ENCODE results near the gene LYL1. TPM values are rescaled to one million over a fixed set of nuclear protein-coding genes. Genes with fewer than 3 reads are reported as not detected.

LYL1 gene
- total and polyA plus RNA-seq, 2 of the 13 experiments (the other 11 are each of a cell fraction or from before 2014, with no cell fraction given), result 0.75 to 0.92 TPM

- Histone ChIP-seq H2AFZ (ENCODE audit: low read length) (no peak overlapping the region), H3K9me3 (ENCODE audit: low read length) (no peaks in the 10 kb centered on the region), H4K20me1 (ENCODE audit: insufficient read depth, low read length) (no peaks in the 10 kb centered on the region; the same call in 1 of the 2 replicates), H3K79me2 (ENCODE audit: insufficient read depth, low read length) (no peaks in the 10 kb centered on the region), H3K4me3 (replicated peaks in 1 of 3; ENCODE audit: insufficient read depth in 1 of 3, low read depth in 2 of 3, low read length in 3 of 3) (no peak overlapping the region), H3K4me1 (ENCODE audit: insufficient read depth, low read length) (peaks cover 50% of the 10 kb centered on the region), H3K27ac (ENCODE audit: extremely low read length, insufficient read depth, low read length) (no peak overlapping the region), H3K36me3 (replicated peaks in 1 of 2; ENCODE audit: control insufficient read depth in 1 of 2, insufficient read depth in 2 of 2, low read length in 2 of 2) (peaks cover 3% of the 10 kb centered on the region in 2 experiments; a peak in 3 of 5 replicates), H3K27me3 (ENCODE audit: control insufficient read depth in 1 of 2, insufficient read depth in 2 of 2, low read length in 2 of 2) (no peaks in the 10 kb centered on the region), H3K9ac (ENCODE audit: insufficient read depth, low read depth, low read length) (no peak overlapping the region), H3K4me2 (ENCODE audit: low read depth, low read length) (no peak overlapping the region)
- DNase-seq (ENCODE audit: low spot score), result no peak
- in situ Hi-C loops (cut with HindIII; ENCODE audit: extremely low pct_ligation_motif_present, low pct_unique_long_range_greater_than_20kb) (loop anchor here (5.0 kb wide), 2 partner anchors 60 to 115 kb away; no protein-coding TSS in a partner anchor), intact Hi-C loops (cut with micrococcal nuclease; ENCODE audit: unreplicated experiment) (no loop called here)
- ChIA-PET CTCF (ENCODE audit: low intra/inter-chr PET ratio, low total read pairs) (no interaction called here), POLR2A (interaction anchor here (0.7 kb wide), 1 partner anchor 106 kb away, joined by 3 read pairs; no protein-coding TSS in a partner anchor)
- no peak for ATAC-seq
- 97% methylated on average over 2 of the region's 2 CpGs for WGBS (ENCODE audit: low lambda C conversion rate)
- FAIRE-seq, result no peak
- no peak for TF ChIP-seq ZNF670 (CRISPR knock-in tag; IDR thresholded peaks at IDR 0.05; ENCODE audit: borderline replicate concordance)
- no peak for TF ChIP-seq HNF1B (CRISPR knock-in tag; IDR thresholded peaks at IDR 0.05)
- TF ChIP-seq ETS1 (CRISPR knock-in tag; IDR thresholded peaks at IDR 0.05), result no peak
- no peak for TF ChIP-seq PITX1 (CRISPR knock-in tag; IDR thresholded peaks at IDR 0.05)
- TF ChIP-seq ZNF264 (CRISPR knock-in tag; IDR thresholded peaks at IDR 0.05), result no peak
- TF ChIP-seq ZNF484 (CRISPR knock-in tag; IDR thresholded peaks at IDR 0.05; ENCODE audit: borderline replicate concordance, low read depth), result no peak
- no peak for TF ChIP-seq ZNF781 (CRISPR knock-in tag; IDR thresholded peaks at IDR 0.05; ENCODE audit: borderline replicate concordance, not compliant biosample characterization)
- TF ChIP-seq STAG1 (CRISPR knock-in tag; IDR thresholded peaks at IDR 0.05), result no peak
- no TSS peak for BruUV-seq (replicated peaks)
Measured at GRCh38 chr19:13092158-13092543, 10.5 kb downstream of the LYL1 start.
